Measurements from ENCODE around the gene CEBPB. TPM values are rescaled to one million over a fixed set of nuclear protein-coding genes. Genes with fewer than 3 reads are reported as not detected.
A peak's percentile ranks its signal among the peaks of the same experiment; 100 is the strongest.
"Not testable (repeated sequence)": the region's sequence is repeated elsewhere in the genome, so short reads cannot be mapped to it uniquely, and the experiment has no call there.

The CEBPB gene
- total RNA-seq, 2 experiments from 2014 or later = 28.8 to 32.0 TPM

GRCh38 chr20:50151034-50151743 is 39.4 kb upstream of the CEBPB start:
- DNase-seq (no peak), ATAC-seq (no peak)
- Mint-ChIP-seq H3K27me3 (ENCODE audit: low read depth) (no peaks in the 10 kb centered on the region), H3K27ac (peak overlapping the region; percentile 56), H3K9me3 (ENCODE audit: insufficient read depth) (no peaks in the 10 kb centered on the region), H3K4me3 (peak overlapping the region; percentile 78), H3K36me3 (ENCODE audit: low read depth) (peaks cover 41% of the 10 kb centered on the region), H3K4me1 (ENCODE audit: low read depth) (peaks cover 68% of the 10 kb centered on the region)
- CTCF ChIA-PET = interaction anchor here (1.3 to 5.5 kb wide), 5 partner anchors 17 to 80 kb away, joined by 3 to 57 read pairs (median 21); no protein-coding TSS in a partner anchor
- POLR2A ChIA-PET = interaction anchor here (4.9 kb wide), 1 partner anchor 35 kb away, joined by 22 read pairs; no protein-coding TSS in a partner anchor

- ATAC-seq (no peak), DNase-seq (no peak)
- peak overlapping the region; percentile 78 for H3K4me3 Mint-ChIP-seq
- no peaks in the 10 kb centered on the region for H3K9me3 Mint-ChIP-seq (ENCODE audit: insufficient read depth)
- H3K27me3 Mint-ChIP-seq (ENCODE audit: low read depth) = no peaks in the 10 kb centered on the region
- CTCF ChIA-PET = interaction anchor here (1.0 to 5.5 kb wide), 14 partner anchors 13 to 638 kb away, joined by 3 to 57 read pairs (median 4); partner anchors contain the start of gene UBE2V1
- H3K4me1 Mint-ChIP-seq (ENCODE audit: low read depth) = peaks cover 54% of the 10 kb centered on the region
- POLR2A ChIA-PET = interaction anchor here (0.7 to 4.9 kb wide), 10 partner anchors 7 to 39 kb away, joined by 3 to 22 read pairs (median 4); partner anchors contain the start of gene UBE2V1
- H3K27ac Mint-ChIP-seq = peak overlapping the region; percentile 84
- H3K36me3 Mint-ChIP-seq (ENCODE audit: low read depth) = peaks cover 29% of the 10 kb centered on the region
Measured at GRCh38 chr20:50152394-50153152, 38.1 kb upstream of the CEBPB start.

- POLR2A ChIA-PET = interaction anchor here (0.7 to 4.9 kb wide), 12 partner anchors 8 to 43 kb away, joined by 3 to 22 read pairs (median 5); partner anchors contain the start of gene UBE2V1
- CTCF ChIA-PET = interaction anchor here (1.0 to 5.5 kb wide), 15 partner anchors 13 to 637 kb away, joined by 3 to 57 read pairs (median 7); partner anchors contain the start of gene UBE2V1
- peak overlapping the region; percentile 84 for H3K27ac Mint-ChIP-seq
- H3K36me3 Mint-ChIP-seq (ENCODE audit: low read depth) = peaks cover 25% of the 10 kb centered on the region
- no peaks in the 10 kb centered on the region for H3K27me3 Mint-ChIP-seq (ENCODE audit: low read depth)
- peaks cover 49% of the 10 kb centered on the region for H3K4me1 Mint-ChIP-seq (ENCODE audit: low read depth)
- DNase-seq (no peak), ATAC-seq (peak; percentile 0)
- peak overlapping the region; percentile 78 for H3K4me3 Mint-ChIP-seq
- no peaks in the 10 kb centered on the region for H3K9me3 Mint-ChIP-seq (ENCODE audit: insufficient read depth)
Measured at GRCh38 chr20:50153153-50153499, 37.5 kb upstream of the CEBPB start.

GRCh38 chr20:50153500-50154377 is 36.9 kb upstream of the CEBPB start, which contains the start of gene PEDS1:
Gene PEDS1, minus strand, starts transcription at chr20:50153723. Its CDS starts 86 bp downstream, at chr20:50153637.
- Mint-ChIP-seq H3K9me3 (ENCODE audit: insufficient read depth) (no peaks in the 10 kb centered on the region), H3K27ac (peak within 1 kb of the TSS; percentile 84), H3K4me1 (ENCODE audit: low read depth) (peaks cover 43% of the 10 kb centered on the region), H3K27me3 (ENCODE audit: low read depth) (no peaks in the 10 kb centered on the region), H3K36me3 (ENCODE audit: low read depth) (peaks cover 18% of the 10 kb centered on the region), H3K4me3 (peak within 1 kb of the TSS; percentile 78)
- DNase-seq (peak; percentile 87), ATAC-seq (peak; percentile 99)
- POLR2A ChIA-PET = interaction anchor here (0.6 to 4.9 kb wide), 14 partner anchors 8 to 85 kb away, joined by 3 to 22 read pairs (median 4); partner anchors contain the start of gene UBE2V1
- CTCF ChIA-PET = interaction anchor here (0.9 to 5.5 kb wide), 18 partner anchors 10 to 637 kb away, joined by 3 to 57 read pairs (median 4); partner anchors contain the start of gene UBE2V1

GRCh38 chr20:50161494-50161893 is 29.1 kb upstream of the CEBPB start:
- DNase-seq; ATAC-seq; H3K27me3 Mint-ChIP-seq (ENCODE audit: low read depth); H3K9me3 Mint-ChIP-seq (ENCODE audit: insufficient read depth); POLR2A ChIA-PET; H3K27ac Mint-ChIP-seq; H3K36me3 Mint-ChIP-seq (ENCODE audit: low read depth); H3K4me3 Mint-ChIP-seq: not testable (repeated sequence)
- CTCF ChIA-PET = interaction anchor here (2.0 kb wide), 1 partner anchor 8 kb away, joined by 12 read pairs; no protein-coding TSS in a partner anchor
- peaks cover 11% of the 10 kb centered on the region for H3K4me1 Mint-ChIP-seq (ENCODE audit: low read depth)

GRCh38 chr20:50163570-50164317 is 26.9 kb upstream of the CEBPB start:
- no peak for ATAC-seq
- DNase-seq = no peak
- Mint-ChIP-seq H3K4me1 (ENCODE audit: low read depth) (peaks cover 11% of the 10 kb centered on the region), H3K9me3 (ENCODE audit: insufficient read depth) (no peaks in the 10 kb centered on the region), H3K27ac (no peak overlapping the region), H3K4me3 (no peak overlapping the region), H3K27me3 (ENCODE audit: low read depth) (no peaks in the 10 kb centered on the region), H3K36me3 (ENCODE audit: low read depth) (no peaks in the 10 kb centered on the region)
- ChIA-PET POLR2A (no interaction called here), CTCF (interaction anchor here (1.0 kb wide), 1 partner anchor 13 kb away, joined by 4 read pairs; no protein-coding TSS in a partner anchor)

GRCh38 chr20:50165684-50166554 is 24.7 kb upstream of the CEBPB start:
- Mint-ChIP-seq H3K36me3 (ENCODE audit: low read depth) (no peaks in the 10 kb centered on the region), H3K27ac (peak overlapping the region; percentile 80), H3K27me3 (ENCODE audit: low read depth) (peaks cover 2% of the 10 kb centered on the region), H3K9me3 (ENCODE audit: insufficient read depth) (no peaks in the 10 kb centered on the region), H3K4me3 (peak overlapping the region; percentile 69), H3K4me1 (ENCODE audit: low read depth) (peaks cover 14% of the 10 kb centered on the region)
- ATAC-seq (peak; percentile 95), DNase-seq (peak; percentile 79)
- POLR2A ChIA-PET = interaction anchor here (0.9 to 3.4 kb wide), 3 partner anchors 12 to 50 kb away, joined by 3 to 18 read pairs (median 3); partner anchors contain the start of gene PEDS1
- CTCF ChIA-PET = interaction anchor here (0.5 to 5.3 kb wide), 14 partner anchors 11 to 299 kb away, joined by 3 to 57 read pairs (median 4); partner anchors contain the start of gene PEDS1

GRCh38 chr20:50169329-50169823 is 21.3 kb upstream of the CEBPB start:
- H3K4me1 Mint-ChIP-seq (ENCODE audit: low read depth) = peaks cover 23% of the 10 kb centered on the region
- DNase-seq (peak; percentile 87), ATAC-seq (peak; percentile 65)
- no peaks in the 10 kb centered on the region for H3K9me3 Mint-ChIP-seq (ENCODE audit: insufficient read depth)
- no peak overlapping the region for H3K4me3 Mint-ChIP-seq
- H3K27ac Mint-ChIP-seq = no peak overlapping the region
- H3K36me3 Mint-ChIP-seq (ENCODE audit: low read depth) = no peaks in the 10 kb centered on the region
- POLR2A ChIA-PET = interaction anchor here (1.0 to 1.2 kb wide), 2 partner anchors 17 to 49 kb away, joined by 4 read pairs; no protein-coding TSS in a partner anchor
- CTCF ChIA-PET = interaction anchor here (0.8 to 5.3 kb wide), 40 partner anchors 9 to 314 kb away, joined by 3 to 128 read pairs (median 4); partner anchors contain the start of genes CEBPB, PEDS1, SNAI1 and UBE2V1
- H3K27me3 Mint-ChIP-seq (ENCODE audit: low read depth) = peaks cover 13% of the 10 kb centered on the region

- no peak overlapping the region for H3K27ac Mint-ChIP-seq
- no peak for ATAC-seq
- no peaks in the 10 kb centered on the region for H3K9me3 Mint-ChIP-seq (ENCODE audit: insufficient read depth)
- peaks cover 21% of the 10 kb centered on the region for H3K4me1 Mint-ChIP-seq (ENCODE audit: low read depth)
- no peaks in the 10 kb centered on the region for H3K36me3 Mint-ChIP-seq (ENCODE audit: low read depth)
- DNase-seq = no peak
- no peak overlapping the region for H3K4me3 Mint-ChIP-seq
- peaks cover 13% of the 10 kb centered on the region for H3K27me3 Mint-ChIP-seq (ENCODE audit: low read depth)
- POLR2A ChIA-PET = no interaction called here
- CTCF ChIA-PET = interaction anchor here (1.3 to 5.3 kb wide), 12 partner anchors 9 to 192 kb away, joined by 3 to 128 read pairs (median 14); partner anchors contain the start of genes PEDS1 and SNAI1
Measured at GRCh38 chr20:50170549-50171220, 19.9 kb upstream of the CEBPB start.

All from activated CD8-positive, alpha-beta T cell treated with anti-CD3 and anti-CD28 coated beads, Interleukin-2, amount 10 ng/mL, durations not matched to agents 7 days and 5 days (primary cell).